ENCODE measurements around the gene MCMBP.
"Not testable (repeated sequence)": the region's sequence is repeated elsewhere in the genome, so short reads cannot be mapped to it uniquely, and the experiment has no call there.

Gene MCMBP

GRCh38 chr10:119872610-119872859 lies at the start of gene MCMBP:
Gene MCMBP (minus strand): TSS chr10:119872843. CDS start chr10:119872584, 259 bp downstream.
- DNase-seq = no peak

GRCh38 chr10:119919826-119920225 lies 47.2 kb upstream of the MCMBP start:
- no peak for DNase-seq

GRCh38 chr10:119919271-119919670 lies 46.6 kb upstream of the MCMBP start:
- no peak for DNase-seq

- no peak for DNase-seq
These were observed 45.1 kb upstream of the MCMBP start for GRCh38 chr10:119917777-119918176.

GRCh38 chr10:119910689-119911088 lies 38.0 kb upstream of the MCMBP start:
- no peak for DNase-seq

GRCh38 chr10:119908166-119908565 lies 35.5 kb upstream of the MCMBP start:
- DNase-seq = no peak

GRCh38 chr10:119907695-119908094 lies 35.1 kb upstream of the MCMBP start:
- DNase-seq = not testable (repeated sequence)

GRCh38 chr10:119903946-119904666 lies 31.5 kb upstream of the MCMBP start:
- DNase-seq = no peak

GRCh38 chr10:119898577-119898976 lies 25.9 kb upstream of the MCMBP start:
- DNase-seq = no peak

GRCh38 chr10:119896937-119897770 lies 24.5 kb upstream of the MCMBP start:
- DNase-seq = no peak

- DNase-seq = peak; percentile 17
These were observed 23.5 kb upstream of the MCMBP start for GRCh38 chr10:119896061-119896655.

GRCh38 chr10:119893845-119894427 lies 21.3 kb upstream of the MCMBP start:
- no peak for DNase-seq

- DNase-seq = no peak
These were observed 20.4 kb upstream of the MCMBP start for GRCh38 chr10:119893074-119893473.

- peak; percentile 45 for DNase-seq
These were observed 19.8 kb upstream of the MCMBP start, which contains the start of gene SEC23IP for GRCh38 chr10:119892188-119893065. Gene SEC23IP (plus strand): TSS chr10:119892730. CDS start chr10:119892783, 53 bp downstream.

- DNase-seq = not testable (repeated sequence)
These were observed 19.2 kb upstream of the MCMBP start for GRCh38 chr10:119891849-119892187.

GRCh38 chr10:119890307-119890706 lies 17.7 kb upstream of the MCMBP start:
- DNase-seq = not testable (repeated sequence)

GRCh38 chr10:119889201-119889600 lies 16.6 kb upstream of the MCMBP start:
- DNase-seq = not testable (repeated sequence)

- not testable (repeated sequence) for DNase-seq
These were observed 16.1 kb upstream of the MCMBP start for GRCh38 chr10:119888715-119889114.

GRCh38 chr10:119886070-119886469 lies 13.4 kb upstream of the MCMBP start:
- not testable (repeated sequence) for DNase-seq

GRCh38 chr10:119883901-119884611 lies 11.4 kb upstream of the MCMBP start:
- not testable (repeated sequence) for DNase-seq

GRCh38 chr10:119878524-119878923 lies 5.9 kb upstream of the MCMBP start:
- DNase-seq = no peak

Measured in SIG-M5 (cell line).